T-helper 2 cell treated with Interferon-gamma antibody and Interleukin-4, amounts not matched to agents 100 ng/mL and 5 ng/mL, for 36 hours (primary cell): ENCODE data around the gene SLC6A13. TPM values are rescaled to one million over a fixed set of nuclear protein-coding genes. Genes with fewer than 3 reads are reported as not detected.

Source experiments
- intact Hi-C: fragments of 100-400 bp; cut with micrococcal nuclease; formaldehyde crosslinking; loops from one replicate; pipeline ENCODE4 v1.15.1; 2023
- total RNA-seq: library from RNA; stranded (reverse); gene quantifications from 2 replicates; pipeline ENCODE4 v1.2.3, GENCODE V29; 2022

SLC6A13 gene
- total RNA-seq, 1 donor from 2014 or later: 0.18 TPM

DNA sequence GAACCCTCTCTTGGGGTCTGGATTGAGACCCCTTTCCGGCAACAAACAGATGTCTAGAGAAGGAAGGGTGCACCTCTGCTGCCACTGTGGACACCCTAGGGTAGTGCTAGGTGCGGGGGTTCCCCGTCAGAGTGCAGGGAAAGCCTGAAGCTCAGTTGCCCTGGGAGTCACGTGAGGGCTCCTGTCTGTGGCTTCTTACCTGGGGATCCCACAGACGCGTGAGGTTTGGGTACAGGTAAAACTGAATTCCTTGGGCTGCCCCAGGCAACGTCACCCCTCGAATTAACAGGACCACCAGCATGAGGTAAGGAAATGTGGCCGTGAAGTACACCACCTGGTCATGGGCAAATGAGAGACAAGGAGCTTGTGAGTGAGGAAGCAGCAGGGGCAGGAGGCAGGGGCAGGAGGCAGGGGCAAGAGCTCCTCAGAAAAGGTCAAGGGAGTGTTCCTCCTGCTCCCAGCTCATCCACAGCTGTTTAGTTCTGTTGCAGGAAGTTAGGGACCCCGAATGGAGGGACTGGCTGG, 27.7 kb downstream of the SLC6A13 start:
- intact Hi-C loops: no loop called here

DNA sequence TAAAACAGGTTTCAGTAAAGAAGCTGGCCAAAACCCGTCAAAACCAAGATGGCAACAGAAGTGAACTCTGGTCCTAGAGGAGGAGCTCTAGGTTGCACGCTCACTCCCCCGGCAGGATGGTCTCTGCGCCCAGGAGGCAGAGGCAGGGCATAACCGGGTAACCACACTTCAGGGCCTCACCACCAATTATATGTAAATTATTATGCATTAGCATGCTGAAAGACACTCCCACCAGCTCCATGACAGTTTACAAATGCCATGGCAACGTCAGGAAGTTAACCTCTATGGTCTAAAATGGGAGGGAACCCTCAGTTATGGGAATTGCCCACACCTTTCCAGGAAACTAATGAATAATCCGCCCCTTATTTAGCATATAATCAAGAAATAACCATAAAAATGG, 28.6 kb downstream of the SLC6A13 start:
- intact Hi-C loops: no loop called here

DNA sequence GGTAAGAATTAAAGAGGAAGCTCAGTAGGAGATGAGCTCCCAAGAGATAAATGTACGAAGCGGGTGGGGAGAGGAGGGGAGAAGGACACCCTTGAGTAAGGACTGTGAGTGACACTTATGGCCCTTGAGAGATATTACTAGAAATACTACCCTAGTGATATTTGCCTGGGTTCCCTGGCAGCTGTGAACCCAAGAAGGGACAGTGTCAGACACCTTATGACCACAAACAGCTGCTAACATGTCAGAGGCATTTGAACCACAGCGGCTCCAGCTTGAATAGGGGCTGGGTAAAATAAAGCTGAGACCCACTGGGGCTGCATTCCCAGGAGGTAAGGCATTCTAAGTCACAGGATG, 29.0 kb downstream of the SLC6A13 start:
- intact Hi-C loops: no loop called here

DNA sequence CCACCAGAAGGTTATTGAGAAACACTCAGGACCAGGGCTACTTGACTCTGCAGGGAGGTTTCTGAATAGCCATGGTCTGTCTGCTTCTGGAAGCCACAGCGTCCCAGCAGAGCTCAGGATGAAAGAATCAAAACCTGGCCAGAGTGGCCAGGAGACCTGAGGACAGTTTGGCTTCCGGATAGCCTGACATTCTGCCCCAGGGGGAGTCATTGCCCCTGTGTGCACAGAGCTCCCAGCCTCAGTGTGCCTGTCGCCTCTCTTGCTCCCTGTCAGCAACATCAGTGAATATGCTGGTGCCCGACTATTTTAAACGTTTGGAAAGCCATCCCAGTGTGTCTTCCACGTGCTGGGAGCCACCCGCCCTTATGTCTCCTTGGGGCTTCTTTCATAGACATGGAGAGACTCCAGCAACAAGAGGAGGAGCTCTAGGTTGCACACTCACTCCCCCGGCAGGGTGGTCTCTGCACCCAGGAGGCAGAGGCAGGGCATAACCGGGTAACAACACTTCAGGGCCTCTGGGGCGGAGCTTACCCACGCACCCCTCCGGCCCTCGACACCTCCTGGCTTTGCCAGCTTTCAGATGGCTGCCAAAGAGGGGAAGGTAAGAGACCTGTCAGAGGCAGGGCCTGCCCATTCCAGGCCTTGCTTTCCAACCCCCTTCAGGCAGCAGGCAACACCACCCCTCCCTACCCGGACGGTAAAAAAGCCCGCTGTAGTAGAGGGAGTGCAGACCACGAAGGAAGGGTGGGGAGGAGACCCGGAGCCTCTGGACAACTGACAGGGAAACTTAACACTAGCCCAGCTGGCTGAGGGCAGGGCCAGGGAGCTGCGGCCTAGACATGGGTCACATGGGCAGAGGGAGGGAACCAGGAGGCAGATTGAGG, 29.7 kb downstream of the SLC6A13 start:
- intact Hi-C loops: no loop called here

DNA sequence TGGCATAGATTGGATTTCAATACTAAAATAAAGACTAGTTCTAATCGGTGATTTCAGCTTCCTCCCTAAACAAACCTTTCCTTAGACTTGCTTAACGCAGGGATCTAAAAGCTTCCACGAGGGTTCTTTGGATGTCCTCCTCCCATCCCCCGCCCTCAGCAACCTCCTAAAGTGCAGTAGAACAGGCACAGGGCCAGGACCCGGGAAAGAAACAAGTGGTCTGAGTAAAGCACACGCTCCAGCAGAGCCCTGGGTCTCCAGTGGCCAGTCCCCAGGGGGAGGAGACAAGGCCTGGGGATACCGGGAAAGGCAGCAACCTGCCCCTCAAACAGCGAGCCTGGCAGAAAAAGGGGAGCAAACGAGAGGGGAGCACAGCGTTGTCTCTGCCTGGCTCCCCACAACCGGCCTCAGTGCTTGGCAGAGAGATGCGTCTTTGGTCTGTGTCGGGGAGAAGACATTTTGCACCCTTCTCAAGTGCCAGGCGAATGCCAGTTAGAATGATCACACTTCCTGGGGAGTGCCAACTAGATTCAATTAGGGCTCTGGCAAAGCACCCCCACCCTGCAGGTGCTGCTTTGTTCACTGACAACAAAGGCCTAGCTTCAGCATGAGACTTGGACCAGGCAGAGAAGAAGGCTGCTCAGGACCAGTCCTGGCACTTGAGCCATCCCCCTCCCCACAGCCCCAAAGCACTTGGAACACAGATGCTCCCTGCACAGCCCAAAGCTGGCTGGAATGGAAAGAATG, 31.5 kb downstream of the SLC6A13 start:
- intact Hi-C loops: no loop called here

DNA sequence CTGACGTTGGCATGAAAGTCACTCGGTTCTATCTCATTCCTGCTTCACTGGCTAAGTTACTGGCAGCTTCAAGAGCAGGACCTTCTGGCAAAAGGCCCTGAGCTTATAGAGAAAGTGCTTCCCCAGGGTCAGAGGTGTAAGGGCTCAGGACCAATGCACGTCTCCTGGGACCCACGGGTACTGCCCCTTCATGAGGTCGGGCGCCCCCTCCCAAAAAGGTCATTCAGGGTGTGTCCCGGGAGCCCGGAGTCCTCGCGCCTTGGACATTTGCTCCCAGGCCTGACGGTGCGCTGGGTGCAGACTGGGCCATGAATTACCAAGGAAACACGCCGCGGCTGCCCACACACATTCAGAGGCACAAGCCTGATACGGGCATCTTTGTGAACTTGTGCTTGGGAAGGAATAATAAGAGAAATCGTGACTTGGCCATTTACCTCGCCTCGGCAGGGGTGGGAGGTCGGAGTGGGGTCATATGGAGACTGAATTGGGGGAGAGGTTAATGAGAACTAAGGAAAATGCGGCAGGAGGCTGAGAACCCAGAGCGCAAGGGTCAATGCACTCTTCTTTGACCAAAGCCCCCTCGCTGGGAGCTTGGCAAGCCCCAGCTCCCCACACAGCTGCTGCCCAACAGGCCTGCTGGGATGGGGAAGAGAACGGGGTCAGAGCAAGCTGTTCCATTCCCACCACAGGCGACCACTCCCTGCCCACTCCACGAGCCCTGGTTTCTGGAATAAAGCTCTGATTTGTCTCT, 33.0 kb downstream of the SLC6A13 start:
- intact Hi-C loops: no loop called here

DNA sequence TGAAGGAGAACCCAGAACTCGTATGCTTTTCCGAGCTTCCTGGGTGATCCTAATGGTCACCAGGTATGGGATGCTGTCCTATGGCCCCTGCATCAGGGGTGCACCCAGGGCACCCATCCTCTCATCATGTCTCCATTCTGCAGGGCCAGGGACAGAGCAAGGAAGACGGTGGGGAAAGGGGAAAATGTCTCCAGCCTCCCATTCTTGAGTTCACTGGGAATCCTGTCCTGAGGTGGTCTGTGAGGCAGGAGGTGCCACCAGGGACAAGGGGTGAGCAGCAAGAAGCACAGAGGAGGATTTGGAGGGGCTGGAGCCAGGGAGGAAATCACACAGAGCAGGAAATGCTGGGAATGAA, 33.8 kb downstream of the SLC6A13 start:
- intact Hi-C loops: no loop called here

DNA sequence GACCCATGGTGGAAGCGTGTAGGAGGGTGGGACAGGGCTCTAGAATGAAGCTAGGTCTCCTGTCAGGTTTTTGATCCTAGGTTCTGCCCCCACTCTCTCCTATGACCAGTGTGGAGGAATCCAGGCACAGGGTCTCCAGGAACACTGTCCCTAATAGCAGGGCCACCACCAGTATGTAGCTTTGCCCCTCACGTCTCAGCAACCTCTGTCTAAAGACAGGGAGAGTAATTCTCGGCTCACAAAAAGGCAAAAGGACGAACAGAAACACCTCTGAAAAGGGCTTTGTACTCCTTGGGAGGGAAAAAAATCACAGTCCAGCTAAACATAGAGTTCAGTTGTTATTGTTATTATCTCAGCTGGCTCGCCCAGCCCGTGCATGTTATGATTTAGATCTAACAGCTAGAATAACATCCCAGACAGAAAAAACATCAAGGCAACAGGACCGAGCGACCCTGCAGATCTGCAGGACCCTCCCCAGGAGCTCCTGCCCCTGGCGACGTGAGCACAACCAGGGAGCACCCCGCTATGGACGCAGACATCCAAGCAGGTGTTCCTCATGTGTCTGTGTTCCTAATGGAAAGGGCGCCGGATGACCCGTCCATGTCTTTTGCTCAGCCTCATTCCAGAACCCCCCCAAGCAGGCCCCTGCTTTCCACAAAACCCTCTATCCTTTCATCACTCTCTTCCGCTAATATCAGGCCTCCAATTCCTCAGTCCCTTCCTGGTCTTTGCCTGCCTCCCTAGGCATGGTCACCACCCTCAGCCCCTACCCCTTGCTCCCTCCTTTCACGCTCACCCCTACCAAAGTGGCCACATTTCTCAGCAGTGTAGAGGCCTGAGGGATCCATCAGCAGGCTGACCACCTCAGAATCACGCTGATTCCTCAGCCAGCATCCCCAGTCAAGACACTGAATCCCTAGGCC, 34.5 kb downstream of the SLC6A13 start:
- intact Hi-C loops: no loop called here

DNA sequence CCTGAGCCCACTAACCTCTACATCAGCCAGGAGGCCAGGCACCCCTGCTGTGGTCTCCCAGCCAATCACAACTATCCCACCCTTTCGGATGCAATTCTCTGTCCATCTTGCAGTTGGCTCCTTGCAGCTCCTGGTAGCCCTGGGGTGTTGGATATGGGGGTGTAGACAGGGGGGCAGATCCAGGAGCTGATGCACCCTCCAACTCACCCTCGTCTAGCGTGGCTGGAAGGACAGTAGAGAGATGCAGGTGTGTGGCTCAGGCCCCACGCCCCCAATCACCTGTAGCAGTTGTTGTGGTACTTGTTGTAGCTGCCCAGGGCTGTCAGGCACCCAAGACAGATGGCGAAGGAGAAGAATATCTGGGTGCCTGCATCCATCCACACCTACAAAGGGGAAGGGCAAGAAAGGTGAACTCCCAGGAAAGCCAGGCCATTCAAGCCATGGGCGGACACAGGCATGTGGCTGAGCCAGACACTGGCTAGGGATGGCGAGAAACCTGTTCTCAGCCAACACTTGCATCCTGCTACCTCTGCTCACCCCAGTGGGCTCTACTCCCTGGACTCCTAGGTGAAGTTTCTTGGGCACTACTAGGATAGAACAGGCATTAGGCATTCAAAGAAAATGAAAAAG, 35.2 kb downstream of the SLC6A13 start:
- intact Hi-C loops: no loop called here

DNA sequence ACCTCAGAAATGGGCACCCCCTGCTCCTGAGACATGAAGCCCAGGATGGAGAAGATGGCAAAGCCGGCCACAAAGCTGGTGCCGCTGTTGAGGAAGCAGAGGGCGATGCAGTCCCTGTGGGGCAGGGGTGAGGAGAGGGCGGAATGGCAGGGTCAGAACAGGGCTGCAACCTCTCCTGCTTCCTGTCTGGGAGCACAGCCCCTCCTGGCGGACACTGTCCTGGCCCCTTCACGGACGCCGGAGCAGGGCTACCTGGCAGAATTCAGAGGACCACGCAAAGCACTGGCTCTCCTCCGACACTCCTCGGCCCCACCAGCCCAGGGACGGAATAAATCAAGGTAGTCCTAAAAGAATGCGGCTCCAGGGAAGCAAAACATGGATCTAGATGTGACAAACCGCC, 36.2 kb downstream of the SLC6A13 start:
- intact Hi-C loops: no loop called here

DNA sequence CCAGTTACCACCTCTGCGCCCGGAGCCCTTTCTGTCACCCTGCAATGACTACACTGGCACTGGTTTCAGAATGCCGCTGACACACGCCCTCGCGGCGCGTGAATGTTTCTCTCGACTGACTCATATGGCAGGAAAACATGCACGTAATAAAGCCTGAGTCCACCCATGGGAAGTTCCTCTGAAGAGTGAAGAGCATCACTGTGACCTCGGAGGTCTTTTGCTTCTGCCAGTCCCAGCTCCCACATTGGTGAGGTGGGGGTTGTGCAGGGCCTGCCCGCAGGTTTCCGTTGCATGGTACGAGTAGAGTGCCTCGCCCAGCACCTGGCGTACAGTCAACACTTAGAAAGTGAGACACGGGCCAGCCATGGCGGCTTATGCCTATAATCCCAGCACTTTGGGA, 37.6 kb downstream of the SLC6A13 start:
- intact Hi-C loops: no loop called here

DNA sequence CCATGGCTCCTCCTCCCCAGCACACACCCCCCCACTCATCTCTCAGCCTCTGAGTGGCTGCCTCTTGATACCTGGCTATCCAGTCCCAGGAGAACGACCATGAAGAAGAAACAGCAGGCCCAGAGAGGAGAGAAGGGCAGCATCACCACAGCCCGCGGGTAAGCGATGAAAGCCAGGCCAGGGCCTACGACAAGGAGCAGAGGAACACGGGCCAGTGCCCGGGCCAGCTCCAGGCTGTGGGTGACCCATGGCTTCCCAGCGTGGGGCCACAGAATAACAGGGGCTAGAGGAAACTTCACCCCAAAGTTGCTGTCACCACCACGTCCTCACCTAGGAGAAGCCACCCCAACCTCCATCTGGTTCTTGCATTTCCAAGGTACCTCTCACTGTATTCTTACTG, 38.3 kb downstream of the SLC6A13 start:
- intact Hi-C loops: no loop called here

DNA sequence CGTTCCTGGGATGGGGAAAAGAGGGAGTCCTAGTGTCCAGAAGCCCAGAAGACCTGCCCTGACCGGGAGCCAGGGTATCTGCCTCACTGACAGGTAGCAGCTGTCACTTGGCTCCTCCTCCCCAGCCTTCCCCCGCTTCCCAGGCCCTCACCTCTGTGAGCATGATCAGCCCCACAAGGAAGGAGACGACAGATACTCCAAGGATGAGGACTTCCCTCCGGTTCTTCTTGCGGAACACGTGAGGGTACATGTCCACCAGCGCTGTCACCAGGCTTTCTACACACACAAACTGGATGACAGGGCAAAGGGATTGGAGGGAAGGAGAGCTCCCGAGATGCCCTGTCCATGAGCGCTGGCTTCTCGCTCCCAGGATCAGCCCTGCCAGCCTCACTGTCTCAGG, 38.8 kb downstream of the SLC6A13 start:
- intact Hi-C loops: no loop called here

DNA sequence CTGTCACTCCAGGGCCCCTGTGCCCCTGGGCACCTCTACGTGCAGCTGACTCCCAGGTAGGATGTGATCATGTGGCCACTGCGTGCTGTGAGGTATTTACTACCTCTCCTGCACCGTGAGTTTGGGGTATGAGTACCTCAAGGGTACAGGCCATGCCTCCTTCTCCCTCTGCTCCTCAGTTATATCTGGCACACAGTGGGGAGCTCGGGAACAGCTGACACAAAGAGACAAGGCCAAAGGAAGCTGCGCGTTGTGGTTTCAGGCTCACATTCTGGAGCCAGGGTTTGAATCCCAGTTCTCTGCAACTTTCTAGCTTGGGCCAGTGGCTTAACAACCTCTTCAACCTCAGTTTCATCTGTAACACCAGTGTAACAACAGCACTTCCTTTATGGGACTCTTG, 40.9 kb downstream of the SLC6A13 start:
- intact Hi-C loops: no loop called here

DNA sequence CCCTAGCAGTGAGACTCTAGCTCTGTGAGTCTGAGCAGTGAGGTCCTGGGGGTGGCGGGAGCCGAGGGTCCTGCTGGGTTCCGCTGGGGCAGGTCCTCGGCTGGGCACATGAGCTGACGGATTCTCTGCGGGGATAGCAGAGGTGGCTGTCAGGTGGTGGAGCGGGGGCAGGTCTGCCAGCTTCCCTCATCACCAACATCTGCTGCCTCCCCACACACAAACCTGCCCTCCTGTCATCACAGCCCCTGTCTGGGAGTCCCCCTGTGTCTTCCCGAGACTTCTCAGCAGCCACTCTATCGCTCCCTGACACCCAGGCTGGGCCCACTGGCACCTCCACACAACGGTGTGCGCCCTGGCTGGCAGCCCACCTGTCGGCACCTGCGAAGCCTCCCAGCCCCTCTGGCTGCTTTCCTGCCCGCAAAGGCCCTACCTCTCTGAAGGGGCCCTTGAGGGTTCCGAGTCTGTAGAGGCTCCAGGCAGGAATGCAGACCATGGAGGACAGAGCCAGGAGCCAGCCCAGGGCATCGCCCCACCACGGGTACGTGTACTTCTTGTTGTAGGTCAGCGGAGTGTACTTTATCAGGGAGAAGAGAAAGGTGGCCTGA, 41.6 kb downstream of the SLC6A13 start:
- intact Hi-C loops: no loop called here

DNA sequence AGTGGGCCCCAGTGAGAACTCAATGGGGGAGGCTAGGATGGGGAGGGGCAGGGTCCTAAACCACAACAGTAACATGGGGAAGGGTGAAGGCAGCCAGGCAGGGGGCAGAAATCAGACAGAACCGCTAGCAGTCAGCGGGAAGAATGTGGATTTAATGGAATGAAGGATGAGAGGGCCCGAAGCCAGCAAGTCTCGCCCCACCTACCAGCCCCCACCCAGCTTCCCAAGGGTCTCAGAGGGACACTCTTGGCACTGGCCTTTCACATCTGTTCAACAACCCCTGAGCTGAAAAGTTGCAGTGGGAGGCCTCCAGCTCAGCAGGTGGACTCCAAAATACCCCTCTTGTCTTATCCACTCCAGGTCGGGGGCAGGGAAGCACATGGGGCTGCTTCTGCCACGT, 42.1 kb downstream of the SLC6A13 start:
- intact Hi-C loops: no loop called here

DNA sequence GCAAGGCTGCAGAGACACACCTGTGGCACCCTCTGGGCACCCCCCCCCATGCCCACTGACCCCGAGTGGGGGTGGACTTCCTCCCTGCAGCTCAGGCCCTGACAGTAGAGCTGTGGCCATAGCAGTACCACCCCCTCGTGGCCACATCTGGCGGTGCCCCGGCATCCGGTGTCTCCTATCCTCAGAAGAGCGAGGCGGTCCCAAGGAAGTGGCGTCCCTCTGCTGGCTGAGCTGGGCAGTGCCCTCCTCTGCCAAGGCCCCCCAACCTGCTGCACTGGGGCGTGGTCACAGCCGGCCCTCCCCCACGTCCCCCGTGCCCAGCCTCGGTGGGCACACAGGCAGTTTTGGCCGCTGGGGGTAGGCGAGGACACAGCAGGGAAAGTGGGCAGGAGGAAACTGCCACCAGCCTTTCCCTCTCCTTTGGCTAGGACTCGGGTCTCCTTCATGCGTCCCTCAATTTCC, 42.7 kb downstream of the SLC6A13 start:
- intact Hi-C loops: no loop called here

DNA sequence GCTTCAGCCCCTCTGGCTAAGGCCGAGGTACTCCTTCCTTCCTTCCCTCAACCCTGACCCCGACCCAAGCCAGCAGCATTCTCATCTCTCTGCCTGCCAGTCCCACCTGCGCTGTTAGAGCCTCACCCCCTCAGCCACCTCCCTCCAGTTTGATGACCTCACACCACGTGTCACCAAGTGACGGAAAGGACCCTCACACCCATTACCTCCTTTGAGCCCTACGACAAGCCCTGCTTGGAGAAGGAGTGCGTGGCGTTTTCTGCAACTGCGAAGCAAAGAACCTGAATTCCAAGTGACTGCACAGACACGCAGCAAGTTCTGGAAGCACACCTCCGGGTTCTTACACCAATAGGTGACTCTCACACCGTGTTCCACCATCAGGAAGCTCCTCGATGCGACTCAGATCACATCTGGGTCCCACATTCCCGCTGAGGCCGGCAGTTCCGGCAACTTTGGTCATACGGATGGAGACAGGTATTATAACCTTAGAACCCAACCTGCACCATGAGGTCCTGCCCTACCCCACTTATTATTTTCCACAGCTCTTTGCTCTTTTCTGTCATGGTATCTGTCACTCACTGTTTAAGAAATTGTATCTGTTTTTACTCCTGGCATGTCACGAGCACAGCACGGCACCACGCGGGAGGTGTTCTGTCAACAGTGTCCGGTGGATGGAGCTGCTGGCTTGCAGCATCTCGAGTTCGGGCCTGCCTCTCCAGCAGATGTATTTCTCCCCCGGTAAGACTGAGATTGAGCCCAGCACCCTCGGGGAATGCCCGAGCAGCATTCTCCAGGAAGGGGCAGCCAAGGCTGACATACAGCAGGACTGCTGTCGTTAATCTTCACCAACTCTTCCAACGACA, 43.7 kb downstream of the SLC6A13 start:
- intact Hi-C loops: no loop called here

DNA sequence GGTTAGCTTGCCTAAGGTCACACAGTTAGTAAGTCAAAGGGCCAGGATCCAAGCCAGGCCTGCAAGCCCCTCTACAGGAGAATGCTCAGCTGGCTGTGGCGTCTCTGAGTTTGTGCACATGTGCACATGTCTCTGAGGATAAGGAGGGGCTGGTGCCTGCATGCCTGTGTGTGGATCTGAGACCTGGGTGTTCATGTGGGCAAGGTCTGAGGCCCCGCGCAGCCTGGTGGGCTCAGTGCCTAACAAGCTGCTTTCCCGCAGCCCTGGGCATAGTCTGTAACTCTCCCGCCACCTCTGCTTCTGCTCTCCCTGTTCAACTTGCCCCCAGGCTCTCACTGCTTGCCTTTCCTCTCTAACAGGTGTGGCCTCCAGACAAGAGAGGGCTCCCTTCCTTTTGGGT, 44.4 kb downstream of the SLC6A13 start:
- intact Hi-C loops: no loop called here
